GM12878 (cell line): ENCODE results near the gene AGAP1.

Experiments
- EP300 ChIP-seq, 2 experiments: fragments of 150-350 bp in 1 of 2; IDR thresholded peaks; 2 replicates each; pipeline ENCODE4 v1.6.1; 2011 to 2012; ENCODE audit warnings: low read depth in 2 of 2, low read length in 2 of 2, borderline replicate concordance in 1 of 2, improper control_type of control experiment in 1 of 2, inconsistent platforms in 1 of 2; ENCODE audit not compliant: control insufficient read depth in 1 of 2
- EZH2 ChIP-seq: IDR thresholded peaks from 2 replicates; pipeline ENCODE4 v1.6.1; 2012; ENCODE audit warnings: low read depth, mild to moderate bottlenecking, control low read depth, inconsistent platforms, low read length, borderline replicate concordance; ENCODE audit not compliant: control insufficient read depth
- LARP7 ChIP-seq: fragments of 450-650 bp; IDR thresholded peaks from 2 replicates; pipeline ENCODE4 v1.6.1; 2017; ENCODE audit warnings: mild to moderate bottlenecking
- NR2C2 ChIP-seq: IDR thresholded peaks from 2 replicates; pipeline ENCODE4 v1.6.1; 2011; ENCODE audit warnings: borderline replicate concordance, low read depth; ENCODE audit not compliant: control insufficient read depth, insufficient read length
- POLR2A ChIP-seq: IDR thresholded peaks from 2 replicates; pipeline ENCODE4 v1.6.1; 2011; ENCODE audit warnings: low read depth, mild to moderate bottlenecking, low read length
- TF ChIP-seq, protein P1 (sequence below), 3 experiments: IDR thresholded peaks in 2 of 3; conservative IDR thresholded peaks in 1 of 3; 2 replicates each; pipeline ENCODE4 v1.5.1; 2011; ENCODE audit warnings: low read depth in 3 of 3, low read length in 3 of 3, mild to moderate bottlenecking in 3 of 3, control low read depth in 2 of 3, moderate library complexity in 2 of 3, inconsistent platforms in 1 of 3, mixed read lengths in 1 of 3; ENCODE audit not compliant: control insufficient read depth in 2 of 3, insufficient read depth in 1 of 3; ENCODE audit errors: extremely low read depth in 1 of 3
- TF ChIP-seq, protein P2 (sequence below): fragments of 450-650 bp; IDR thresholded peaks from 2 replicates; pipeline ENCODE4 v1.6.1; 2018; ENCODE audit warnings: borderline replicate concordance, mild to moderate bottlenecking; ENCODE audit not compliant: partially characterized antibody
- TF ChIP-seq, protein P3 (sequence below): fragments of 450-650 bp; formaldehyde crosslinking; IDR thresholded peaks from 2 replicates; pipeline ENCODE4 v1.5.0; 2022; ENCODE audit warnings: mild to moderate bottlenecking, missing genetic modification characterization

DNA sequence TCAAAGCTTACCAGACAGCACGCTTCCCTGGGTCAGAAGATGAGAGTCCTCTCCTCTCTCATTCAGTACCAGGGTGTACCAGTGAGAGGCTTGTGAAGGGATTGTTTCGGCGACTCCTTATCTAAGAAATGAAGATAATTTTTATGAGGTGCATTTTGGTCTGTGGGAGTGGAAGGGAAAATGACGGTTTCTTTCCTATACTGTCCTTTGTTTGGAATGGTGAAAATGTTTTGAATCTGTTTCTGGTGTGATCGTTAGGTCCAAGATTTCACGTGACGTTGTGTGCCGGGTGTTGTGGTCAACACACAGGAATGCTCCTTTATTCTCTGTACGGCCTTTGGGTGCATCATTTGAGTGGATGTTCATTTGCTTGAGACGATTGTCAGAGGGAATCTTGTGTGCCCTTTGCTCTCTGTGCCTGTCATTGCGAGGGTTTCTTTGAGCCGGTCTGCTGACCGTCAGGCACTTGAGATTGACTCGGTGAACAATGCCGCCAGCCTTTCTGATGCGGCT is 183.5 kb downstream of the AGAP1 start:
- TF ChIP-seq, protein P1, sequence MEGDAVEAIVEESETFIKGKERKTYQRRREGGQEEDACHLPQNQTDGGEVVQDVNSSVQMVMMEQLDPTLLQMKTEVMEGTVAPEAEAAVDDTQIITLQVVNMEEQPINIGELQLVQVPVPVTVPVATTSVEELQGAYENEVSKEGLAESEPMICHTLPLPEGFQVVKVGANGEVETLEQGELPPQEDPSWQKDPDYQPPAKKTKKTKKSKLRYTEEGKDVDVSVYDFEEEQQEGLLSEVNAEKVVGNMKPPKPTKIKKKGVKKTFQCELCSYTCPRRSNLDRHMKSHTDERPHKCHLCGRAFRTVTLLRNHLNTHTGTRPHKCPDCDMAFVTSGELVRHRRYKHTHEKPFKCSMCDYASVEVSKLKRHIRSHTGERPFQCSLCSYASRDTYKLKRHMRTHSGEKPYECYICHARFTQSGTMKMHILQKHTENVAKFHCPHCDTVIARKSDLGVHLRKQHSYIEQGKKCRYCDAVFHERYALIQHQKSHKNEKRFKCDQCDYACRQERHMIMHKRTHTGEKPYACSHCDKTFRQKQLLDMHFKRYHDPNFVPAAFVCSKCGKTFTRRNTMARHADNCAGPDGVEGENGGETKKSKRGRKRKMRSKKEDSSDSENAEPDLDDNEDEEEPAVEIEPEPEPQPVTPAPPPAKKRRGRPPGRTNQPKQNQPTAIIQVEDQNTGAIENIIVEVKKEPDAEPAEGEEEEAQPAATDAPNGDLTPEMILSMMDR (IDR thresholded peaks at IDR 0.05 in 2 of 3, conservative IDR thresholded peaks at IDR 0.05 in 1 of 3; ENCODE audit: control insufficient read depth in 2 of 3, extremely low read depth in 1 of 3, insufficient read depth in 1 of 3, low read depth in 3 of 3, low read length in 3 of 3), result no peak
- TF ChIP-seq EP300 (IDR thresholded peaks at IDR 0.05; ENCODE audit: borderline replicate concordance in 1 of 2, control insufficient read depth in 1 of 2, low read depth in 2 of 2, low read length in 2 of 2), result no peak
- TF ChIP-seq, protein P2, sequence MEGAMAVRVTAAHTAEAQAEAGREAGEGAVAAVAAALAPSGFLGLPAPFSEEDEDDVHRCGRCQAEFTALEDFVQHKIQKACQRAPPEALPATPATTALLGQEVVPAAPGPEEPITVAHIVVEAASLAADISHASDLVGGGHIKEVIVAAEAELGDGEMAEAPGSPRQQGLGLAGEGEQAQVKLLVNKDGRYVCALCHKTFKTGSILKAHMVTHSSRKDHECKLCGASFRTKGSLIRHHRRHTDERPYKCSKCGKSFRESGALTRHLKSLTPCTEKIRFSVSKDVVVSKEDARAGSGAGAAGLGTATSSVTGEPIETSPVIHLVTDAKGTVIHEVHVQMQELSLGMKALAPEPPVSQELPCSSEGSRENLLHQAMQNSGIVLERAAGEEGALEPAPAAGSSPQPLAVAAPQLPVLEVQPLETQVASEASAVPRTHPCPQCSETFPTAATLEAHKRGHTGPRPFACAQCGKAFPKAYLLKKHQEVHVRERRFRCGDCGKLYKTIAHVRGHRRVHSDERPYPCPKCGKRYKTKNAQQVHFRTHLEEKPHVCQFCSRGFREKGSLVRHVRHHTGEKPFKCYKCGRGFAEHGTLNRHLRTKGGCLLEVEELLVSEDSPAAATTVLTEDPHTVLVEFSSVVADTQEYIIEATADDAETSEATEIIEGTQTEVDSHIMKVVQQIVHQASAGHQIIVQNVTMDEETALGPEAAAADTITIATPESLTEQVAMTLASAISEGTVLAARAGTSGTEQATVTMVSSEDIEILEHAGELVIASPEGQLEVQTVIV, result no peak
- TF ChIP-seq, protein P3, sequence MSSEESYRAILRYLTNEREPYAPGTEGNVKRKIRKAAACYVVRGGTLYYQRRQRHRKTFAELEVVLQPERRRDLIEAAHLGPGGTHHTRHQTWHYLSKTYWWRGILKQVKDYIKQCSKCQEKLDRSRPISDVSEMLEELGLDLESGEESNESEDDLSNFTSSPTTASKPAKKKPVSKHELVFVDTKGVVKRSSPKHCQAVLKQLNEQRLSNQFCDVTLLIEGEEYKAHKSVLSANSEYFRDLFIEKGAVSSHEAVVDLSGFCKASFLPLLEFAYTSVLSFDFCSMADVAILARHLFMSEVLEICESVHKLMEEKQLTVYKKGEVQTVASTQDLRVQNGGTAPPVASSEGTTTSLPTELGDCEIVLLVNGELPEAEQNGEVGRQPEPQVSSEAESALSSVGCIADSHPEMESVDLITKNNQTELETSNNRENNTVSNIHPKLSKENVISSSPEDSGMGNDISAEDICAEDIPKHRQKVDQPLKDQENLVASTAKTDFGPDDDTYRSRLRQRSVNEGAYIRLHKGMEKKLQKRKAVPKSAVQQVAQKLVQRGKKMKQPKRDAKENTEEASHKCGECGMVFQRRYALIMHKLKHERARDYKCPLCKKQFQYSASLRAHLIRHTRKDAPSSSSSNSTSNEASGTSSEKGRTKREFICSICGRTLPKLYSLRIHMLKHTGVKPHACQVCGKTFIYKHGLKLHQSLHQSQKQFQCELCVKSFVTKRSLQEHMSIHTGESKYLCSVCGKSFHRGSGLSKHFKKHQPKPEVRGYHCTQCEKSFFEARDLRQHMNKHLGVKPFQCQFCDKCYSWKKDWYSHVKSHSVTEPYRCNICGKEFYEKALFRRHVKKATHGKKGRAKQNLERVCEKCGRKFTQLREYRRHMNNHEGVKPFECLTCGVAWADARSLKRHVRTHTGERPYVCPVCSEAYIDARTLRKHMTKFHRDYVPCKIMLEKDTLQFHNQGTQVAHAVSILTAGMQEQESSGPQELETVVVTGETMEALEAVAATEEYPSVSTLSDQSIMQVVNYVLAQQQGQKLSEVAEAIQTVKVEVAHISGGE (CRISPR knock-in tag), result no peak
- no peak for TF ChIP-seq POLR2A
- no peak for TF ChIP-seq NR2C2
- TF ChIP-seq LARP7, result no peak
- TF ChIP-seq EZH2, result no peak
